OCI-LY1 (cell line): ENCODE measurements around the gene PRKD2.

Experiments used
- CTCF ChIP-seq: fragments of 200-600 bp; sonication (generic), shearing (Covaris generic); IDR thresholded peaks from 2 replicates; pipeline ENCODE4 v1.5.1; 2017; ENCODE audit warnings: mild to moderate bottlenecking, antibody characterized with exemption, low read length, moderate library complexity, mixed read lengths
- EZH2 ChIP-seq: fragments of 200-600 bp; sonication (generic), shearing (Covaris generic); IDR thresholded peaks from 2 replicates; pipeline ENCODE4 v1.8.0; 2017; ENCODE audit warnings: borderline replicate concordance, mixed run types, mild to moderate bottlenecking, antibody characterized with exemption, low read length, moderate library complexity, mixed read lengths

- no peak for TF ChIP-seq CTCF
- TF ChIP-seq EZH2, result no peak
Observed at GRCh38 chr19:46762245-46762890, 45.5 kb upstream of the PRKD2 start.
